Astrocyte (in vitro differentiated cells and primary cell): ENCODE data around the gene ACAP3. TPM values are rescaled to one million over a fixed set of nuclear protein-coding genes. Genes with fewer than 3 reads are reported as not detected.
A peak's percentile ranks its signal among the peaks of the same experiment; 100 is the strongest.
"Not testable (repeated sequence)": the region's sequence is repeated elsewhere in the genome, so short reads cannot be mapped to it uniquely, and the experiment has no call there.

Experiments
- DNase-seq: peaks from one replicate; pipeline ENCODE4 v3.0.0-alpha.2; 2010; ENCODE audit warnings: low read depth
- FAIRE-seq: peaks from 2 replicates; lab custom pipeline; 2011; peaks lifted over from hg19 to GRCh38; lab: Jason Lieb, UNC
- H2AFZ ChIP-seq: 2 replicates; pipeline ENCODE4 v1.6.0; 2012; ENCODE audit warnings: low read depth, low read length, inconsistent platforms
- H3K27ac ChIP-seq: 2 replicates; pipeline ENCODE4 v1.5.1; 2011; ENCODE audit warnings: low read depth, low read length, inconsistent platforms
- H3K27me3 ChIP-seq: 2 replicates; pipeline ENCODE4 v1.6.0; 2011; ENCODE audit warnings: low read length, inconsistent platforms; ENCODE audit not compliant: insufficient read depth
- H3K36me3 ChIP-seq: 2 replicates; pipeline ENCODE4 v1.5.1; 2011; ENCODE audit warnings: low read length, inconsistent platforms; ENCODE audit not compliant: insufficient read depth
- H3K4me1 ChIP-seq: 2 replicates; pipeline ENCODE4 v1.5.1; 2011; ENCODE audit warnings: low read length, inconsistent platforms; ENCODE audit not compliant: insufficient read depth
- H3K4me2 ChIP-seq: 2 replicates; pipeline ENCODE4 v1.6.0; 2012; ENCODE audit warnings: low read length, inconsistent platforms
- H3K4me3 ChIP-seq: 2 replicates; pipeline ENCODE4 v1.5.1; 2011; ENCODE audit warnings: low read depth, mild to moderate bottlenecking, low read length, inconsistent platforms; ENCODE audit not compliant: insufficient read depth
- H3K79me2 ChIP-seq: 2 replicates; pipeline ENCODE4 v1.6.0; 2012; ENCODE audit warnings: mild to moderate bottlenecking, low read length, inconsistent platforms; ENCODE audit not compliant: insufficient read depth
- H3K9ac ChIP-seq: 2 replicates; pipeline ENCODE4 v1.6.0; 2012; ENCODE audit warnings: mild to moderate bottlenecking, low read length, inconsistent platforms
- H3K9me3 ChIP-seq: 2 replicates; pipeline ENCODE4 v1.5.1; 2012; ENCODE audit warnings: low read depth, mild to moderate bottlenecking, low read length, inconsistent platforms; ENCODE audit not compliant: insufficient read depth
- H4K20me1 ChIP-seq: 2 replicates; pipeline ENCODE4 v1.6.0; 2012; ENCODE audit warnings: low read length, inconsistent platforms; ENCODE audit not compliant: insufficient read depth
- H3K27ac Mint-ChIP-seq: one replicate; pipeline ENCODE4 v1.8.0; 2021; ENCODE audit warnings: mild to moderate bottlenecking, mixed read lengths; ENCODE audit not compliant: unreplicated experiment
- H3K27me3 Mint-ChIP-seq: one replicate; pipeline ENCODE4 v1.8.0; 2021; ENCODE audit warnings: low read depth, mixed read lengths; ENCODE audit not compliant: unreplicated experiment
- H3K36me3 Mint-ChIP-seq: one replicate; pipeline ENCODE4 v1.8.0; 2021; ENCODE audit warnings: low read depth, mixed read lengths; ENCODE audit not compliant: unreplicated experiment
- H3K4me1 Mint-ChIP-seq: one replicate; pipeline ENCODE4 v1.8.0; 2021; ENCODE audit warnings: low read depth, mixed read lengths; ENCODE audit not compliant: unreplicated experiment
- H3K4me3 Mint-ChIP-seq: one replicate; pipeline ENCODE4 v1.8.0; 2021; ENCODE audit warnings: mild to moderate bottlenecking, moderate library complexity, mixed read lengths; ENCODE audit not compliant: unreplicated experiment
- H3K9me3 Mint-ChIP-seq: one replicate; pipeline ENCODE4 v1.8.0; 2021; ENCODE audit warnings: mild to moderate bottlenecking, mixed read lengths; ENCODE audit not compliant: unreplicated experiment
- CTCF ChIP-seq: IDR thresholded peaks from 2 replicates; pipeline ENCODE4 v1.5.1; 2011; ENCODE audit warnings: low read depth, mild to moderate bottlenecking, inconsistent platforms, low read length, moderate library complexity; ENCODE audit not compliant: insufficient read depth
- EZH2 ChIP-seq: IDR thresholded peaks from 2 replicates; pipeline ENCODE4 v1.6.1; 2012; ENCODE audit warnings: mild to moderate bottlenecking, low read length, inconsistent platforms; ENCODE audit not compliant: insufficient read depth
- total RNA-seq: library from RNA; stranded (reverse); gene quantifications from 2 replicates; pipeline ENCODE4 v1.2.1, GENCODE V29; 2021

ACAP3 gene
- total RNA-seq, 1 donor from 2014 or later = 64.0 TPM

- H3K79me2 ChIP-seq = peaks cover 77% of the 10 kb centered on the region
- Mint-ChIP-seq H3K36me3 (peaks cover 12% of the 10 kb centered on the region), H3K4me3 (no peak overlapping the region), H3K27me3 (no peaks in the 10 kb centered on the region), H3K9me3 (no peaks in the 10 kb centered on the region), H3K4me1 (peaks cover 32% of the 10 kb centered on the region), H3K27ac (peak overlapping the region; percentile 47)
- H3K4me2 ChIP-seq = no peak overlapping the region
- no peak for FAIRE-seq
- no peaks in the 10 kb centered on the region for H3K9me3 ChIP-seq
- no peak overlapping the region for H2AFZ ChIP-seq
- DNase-seq = no peak
- H3K4me3 ChIP-seq = no peak overlapping the region
- no peaks in the 10 kb centered on the region for H3K27me3 ChIP-seq
- H4K20me1 ChIP-seq = peaks cover 76% of the 10 kb centered on the region
- peak overlapping the region; percentile 36 for H3K27ac ChIP-seq
- H3K4me1 ChIP-seq = peaks cover 31% of the 10 kb centered on the region
- H3K9ac ChIP-seq = no peak overlapping the region
- H3K36me3 ChIP-seq = peaks cover 9% of the 10 kb centered on the region
- TF ChIP-seq CTCF = no peak
Observed at GRCh38 chr1:1318777-1319645, 11.3 kb upstream of the ACAP3 start.

DNA sequence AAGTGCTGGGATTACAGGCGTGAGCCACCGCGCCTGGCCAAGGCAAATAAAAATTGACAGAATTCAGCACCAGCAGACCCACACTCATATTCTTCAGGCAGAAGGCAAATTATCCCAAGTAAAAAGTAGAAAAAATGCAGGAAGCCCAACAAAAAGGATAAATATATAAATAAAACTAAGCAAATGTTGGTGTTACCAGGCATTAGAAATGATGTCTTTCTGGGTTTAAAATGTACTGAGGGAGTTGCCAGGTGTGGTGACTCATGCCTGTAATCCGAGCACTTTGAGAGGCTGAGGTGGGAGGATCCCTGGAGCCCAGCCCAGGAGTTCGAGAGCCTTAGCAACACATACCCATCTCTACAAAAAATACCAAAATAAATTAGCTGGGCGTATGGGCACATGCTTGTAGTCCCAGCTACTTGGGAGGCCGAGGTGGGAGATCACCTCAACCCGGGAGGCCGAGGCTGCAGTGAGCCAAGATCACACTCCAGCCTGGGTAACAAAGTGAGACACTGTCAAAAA is 10.5 kb upstream of the ACAP3 start:
- Histone ChIP-seq H2AFZ (no peak overlapping the region), H3K4me1 (peaks cover 27% of the 10 kb centered on the region), H3K9ac (no peak overlapping the region), H3K79me2 (peaks cover 77% of the 10 kb centered on the region), H3K27me3 (no peaks in the 10 kb centered on the region), H3K9me3 (no peaks in the 10 kb centered on the region), H3K36me3 (peaks cover 13% of the 10 kb centered on the region), H4K20me1 (peaks cover 79% of the 10 kb centered on the region), H3K4me3 (no peak overlapping the region), H3K27ac (peak overlapping the region; percentile 47), H3K4me2 (no peak overlapping the region)
- Mint-ChIP-seq H3K27ac (peak overlapping the region; percentile 47), H3K27me3 (no peaks in the 10 kb centered on the region), H3K4me1 (peaks cover 27% of the 10 kb centered on the region), H3K9me3 (no peaks in the 10 kb centered on the region), H3K4me3 (no peak overlapping the region), H3K36me3 (peaks cover 14% of the 10 kb centered on the region)
- TF ChIP-seq CTCF (no peak), EZH2 (no peak)
- DNase-seq = peak; percentile 93
- peak; percentile 60 for FAIRE-seq

GRCh38 chr1:1317420-1317819 is 9.7 kb upstream of the ACAP3 start:
- H3K36me3 ChIP-seq = peaks cover 14% of the 10 kb centered on the region
- FAIRE-seq (no peak), DNase-seq (no peak)
- peaks cover 14% of the 10 kb centered on the region for H3K36me3 Mint-ChIP-seq
- H3K4me3 Mint-ChIP-seq = no peak overlapping the region
- peaks cover 24% of the 10 kb centered on the region for H3K4me1 Mint-ChIP-seq
- H3K4me1 ChIP-seq = peaks cover 24% of the 10 kb centered on the region
- H3K4me2 ChIP-seq = no peak overlapping the region
- peaks cover 81% of the 10 kb centered on the region for H4K20me1 ChIP-seq
- H3K27me3 Mint-ChIP-seq = no peaks in the 10 kb centered on the region
- no peaks in the 10 kb centered on the region for H3K27me3 ChIP-seq
- H3K9me3 Mint-ChIP-seq = no peaks in the 10 kb centered on the region
- H3K79me2 ChIP-seq = peaks cover 77% of the 10 kb centered on the region
- no peak overlapping the region for H3K4me3 ChIP-seq
- no peak overlapping the region for H3K27ac ChIP-seq
- no peak overlapping the region for H3K27ac Mint-ChIP-seq
- no peaks in the 10 kb centered on the region for H3K9me3 ChIP-seq
- H3K9ac ChIP-seq = no peak overlapping the region
- TF ChIP-seq CTCF (no peak), EZH2 (no peak)
- no peak overlapping the region for H2AFZ ChIP-seq

DNA sequence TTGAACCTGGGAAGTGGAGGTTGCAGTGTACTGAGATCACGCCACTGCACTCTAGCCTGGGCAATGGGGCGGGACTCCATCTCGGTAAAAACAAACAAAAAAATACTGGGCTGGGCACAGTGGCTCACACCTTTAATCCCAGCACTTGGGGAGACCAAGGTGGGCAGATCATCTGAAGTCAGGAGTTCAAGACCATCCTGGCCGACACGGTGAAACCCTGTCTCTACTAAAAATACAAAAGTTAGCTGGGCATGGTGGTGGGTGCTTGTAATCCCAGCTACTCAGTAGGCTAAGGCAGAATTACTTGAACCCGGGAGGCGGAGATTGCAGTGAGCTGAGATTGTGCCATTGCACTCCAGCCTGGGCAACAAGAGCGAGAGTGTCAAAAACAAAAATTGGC is 8.5 kb upstream of the ACAP3 start:
- H3K9me3 Mint-ChIP-seq, H3K9ac ChIP-seq, H3K27ac ChIP-seq, H3K9me3 ChIP-seq, DNase-seq, H3K4me3 Mint-ChIP-seq, H3K27me3 ChIP-seq, H3K27me3 Mint-ChIP-seq, H3K4me2 ChIP-seq, H3K4me3 ChIP-seq, FAIRE-seq, H2AFZ ChIP-seq: not testable (repeated sequence)
- peaks cover 65% of the 10 kb centered on the region for H3K79me2 ChIP-seq
- peaks cover 14% of the 10 kb centered on the region for H3K36me3 Mint-ChIP-seq
- H4K20me1 ChIP-seq = peaks cover 79% of the 10 kb centered on the region
- peaks cover 15% of the 10 kb centered on the region for H3K4me1 Mint-ChIP-seq
- peaks cover 14% of the 10 kb centered on the region for H3K36me3 ChIP-seq
- H3K4me1 ChIP-seq = peaks cover 19% of the 10 kb centered on the region
- H3K27ac Mint-ChIP-seq = peak overlapping the region; percentile 47
